ENCODE data around the gene EEA1. TPM values are rescaled to one million over a fixed set of nuclear protein-coding genes. Genes with fewer than 3 reads are reported as not detected.

EEA1 gene
- total RNA-seq, 1 donor from 2014 or later = 9.2 TPM

GRCh38 chr12:92952394-92952793 is 23.3 kb upstream of the EEA1 start:
- H3K36me3 ChIP-seq (ENCODE audit: control insufficient read depth, insufficient read depth, low read length) = no peaks in the 10 kb centered on the region
- H3K4me3 ChIP-seq (ENCODE audit: low read depth, low read length) = no peak overlapping the region
- no peak for TF ChIP-seq CTCF (IDR thresholded peaks at IDR 0.05; ENCODE audit: insufficient read depth, low read length, poor library complexity, severe bottlenecking)
- no peaks in the 10 kb centered on the region for H3K27me3 ChIP-seq (ENCODE audit: control insufficient read depth, insufficient read depth, low read length)
- no peak for DNase-seq (ENCODE audit: low read depth)

DNA sequence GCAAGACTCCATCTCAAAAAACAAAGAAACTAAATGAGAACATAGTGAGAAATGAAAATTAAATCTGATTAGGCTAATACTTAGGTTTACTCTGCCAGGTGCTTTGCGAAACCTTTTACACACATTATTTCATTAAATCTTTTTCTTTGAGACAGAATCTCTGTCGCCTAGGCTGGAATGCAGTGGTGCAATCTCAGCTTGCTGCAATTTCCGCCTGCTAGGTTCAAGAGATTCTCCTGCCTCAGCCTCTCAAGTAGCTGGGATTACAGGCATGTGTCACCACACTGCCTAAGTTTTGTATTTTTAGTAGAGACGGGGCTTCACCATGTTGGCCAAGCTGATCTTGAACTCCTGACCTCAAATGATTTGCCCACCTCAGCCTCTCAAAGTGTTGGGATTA is 21.9 kb upstream of the EEA1 start:
- Histone ChIP-seq H3K36me3 (ENCODE audit: control insufficient read depth, insufficient read depth, low read length) (no peaks in the 10 kb centered on the region), H3K4me3 (ENCODE audit: low read depth, low read length) (no peak overlapping the region), H3K27me3 (ENCODE audit: control insufficient read depth, insufficient read depth, low read length) (no peaks in the 10 kb centered on the region)
- no peak for TF ChIP-seq CTCF (IDR thresholded peaks at IDR 0.05; ENCODE audit: insufficient read depth, low read length, poor library complexity, severe bottlenecking)
- no peak for DNase-seq (ENCODE audit: low read depth)

DNA sequence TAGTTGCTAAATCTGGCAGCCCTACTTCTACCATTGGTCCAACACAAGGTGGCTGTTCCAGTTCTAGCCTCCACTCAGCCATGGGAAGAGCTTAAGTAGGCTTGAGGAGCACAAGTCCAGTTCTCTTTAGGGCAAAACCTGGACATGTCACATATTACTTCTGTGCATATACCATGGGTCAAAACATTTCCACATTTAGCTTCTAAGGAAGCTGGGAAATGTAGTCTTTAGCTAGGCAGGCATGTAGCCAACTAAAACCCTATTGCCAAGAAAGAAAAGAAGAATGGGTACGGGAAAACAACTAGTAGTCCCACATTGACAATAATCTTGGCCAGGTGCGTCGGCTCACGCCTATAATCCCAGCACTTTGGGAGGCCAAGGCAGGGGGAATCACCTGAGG is 20.9 kb upstream of the EEA1 start:
- TF ChIP-seq CTCF (IDR thresholded peaks at IDR 0.05; ENCODE audit: insufficient read depth, low read length, poor library complexity, severe bottlenecking) = no peak
- no peaks in the 10 kb centered on the region for H3K27me3 ChIP-seq (ENCODE audit: control insufficient read depth, insufficient read depth, low read length)
- H3K4me3 ChIP-seq (ENCODE audit: low read depth, low read length) = no peak overlapping the region
- H3K36me3 ChIP-seq (ENCODE audit: control insufficient read depth, insufficient read depth, low read length) = no peaks in the 10 kb centered on the region
- no peak for DNase-seq (ENCODE audit: low read depth)

GRCh38 chr12:92949466-92949865 is 20.4 kb upstream of the EEA1 start:
- TF ChIP-seq CTCF (IDR thresholded peaks at IDR 0.05; ENCODE audit: insufficient read depth, low read length, poor library complexity, severe bottlenecking) = no peak

GRCh38 chr12:92947589-92948215 is 18.6 kb upstream of the EEA1 start:
- H3K36me3 ChIP-seq (ENCODE audit: control insufficient read depth, insufficient read depth, low read length) = no peaks in the 10 kb centered on the region
- no peaks in the 10 kb centered on the region for H3K27me3 ChIP-seq (ENCODE audit: control insufficient read depth, insufficient read depth, low read length)
- DNase-seq (ENCODE audit: low read depth) = no peak
- H3K4me3 ChIP-seq (ENCODE audit: low read depth, low read length) = no peak overlapping the region
- no peak for TF ChIP-seq CTCF (IDR thresholded peaks at IDR 0.05; ENCODE audit: insufficient read depth, low read length, poor library complexity, severe bottlenecking)

More at GRCh38 chr12:92949466-92949865, 20.4 kb upstream of the EEA1 start:
- no peak for DNase-seq (ENCODE audit: low read depth)
- Histone ChIP-seq H3K4me3 (ENCODE audit: low read depth, low read length) (no peak overlapping the region), H3K36me3 (ENCODE audit: control insufficient read depth, insufficient read depth, low read length) (no peaks in the 10 kb centered on the region), H3K27me3 (ENCODE audit: control insufficient read depth, insufficient read depth, low read length) (no peaks in the 10 kb centered on the region)

- H3K27me3 ChIP-seq (ENCODE audit: control insufficient read depth, insufficient read depth, low read length) = no peaks in the 10 kb centered on the region
- no peak for TF ChIP-seq CTCF (IDR thresholded peaks at IDR 0.05; ENCODE audit: insufficient read depth, low read length, poor library complexity, severe bottlenecking)
- no peaks in the 10 kb centered on the region for H3K36me3 ChIP-seq (ENCODE audit: control insufficient read depth, insufficient read depth, low read length)
- H3K4me3 ChIP-seq (ENCODE audit: low read depth, low read length) = no peak overlapping the region
- no peak for DNase-seq (ENCODE audit: low read depth)
Measured at GRCh38 chr12:92945659-92946220, 16.6 kb upstream of the EEA1 start.
